Measurements from ENCODE around the gene C7orf25. TPM values are rescaled to one million over a fixed set of nuclear protein-coding genes. Genes with fewer than 3 reads are reported as not detected.

C7orf25 gene
- total RNA-seq, 1 experiment from 2014 or later: 2.7 TPM

- ChIA-PET CTCF (interaction anchor here (2.3 kb wide), 1 partner anchor 12 kb away, joined by 6 read pairs; no protein-coding TSS in a partner anchor), POLR2A (no interaction called here)
- intact Hi-C loops (cut with micrococcal nuclease; ENCODE audit: unreplicated experiment): no loop called here
- no peaks in the 10 kb centered on the region for H3K27me3 ChIP-seq (replicated peaks; ENCODE audit: control insufficient read depth, insufficient read depth, low read length)
- H3K27ac Mint-ChIP-seq (ENCODE audit: unreplicated experiment): no peak overlapping the region
- H3K4me1 Mint-ChIP-seq (ENCODE audit: low read depth, unreplicated experiment): peaks cover 14% of the 10 kb centered on the region
- peaks cover 8% of the 10 kb centered on the region for H3K4me1 ChIP-seq
- H3K9me3 Mint-ChIP-seq (ENCODE audit: unreplicated experiment): no peaks in the 10 kb centered on the region
- no peak for TF ChIP-seq CTCF (IDR thresholded peaks at IDR 0.05; ENCODE audit: insufficient read depth in 1 of 2, low read depth in 1 of 2, low read length in 1 of 2, severe bottlenecking in 1 of 2, unreplicated experiment in 1 of 2)
- no peaks in the 10 kb centered on the region for H3K27me3 Mint-ChIP-seq (ENCODE audit: insufficient read depth, unreplicated experiment)
- no peaks in the 10 kb centered on the region for H3K36me3 ChIP-seq (ENCODE audit: control insufficient read depth, insufficient read depth, low read length)
- H3K4me3 Mint-ChIP-seq (ENCODE audit: unreplicated experiment): no peak overlapping the region
- H3K9me3 ChIP-seq: no peaks in the 10 kb centered on the region
- H3K4me3 ChIP-seq (ENCODE audit: low read depth, low read length): no peak overlapping the region
- no TSS peak for BruUV-seq (replicated peaks)
- DNase-seq: no peak
- peaks cover 26% of the 10 kb centered on the region for H3K36me3 Mint-ChIP-seq (ENCODE audit: insufficient read depth, unreplicated experiment)
Observed at GRCh38 chr7:42928754-42929153, 16.9 kb upstream of the C7orf25 start.

- BruUV-seq (replicated peaks): no TSS peak
- Mint-ChIP-seq H3K27ac (ENCODE audit: unreplicated experiment) (no peak overlapping the region), H3K27me3 (ENCODE audit: insufficient read depth, unreplicated experiment) (no peaks in the 10 kb centered on the region), H3K36me3 (ENCODE audit: insufficient read depth, unreplicated experiment) (peaks cover 42% of the 10 kb centered on the region), H3K9me3 (ENCODE audit: unreplicated experiment) (no peaks in the 10 kb centered on the region), H3K4me1 (ENCODE audit: low read depth, unreplicated experiment) (peaks cover 14% of the 10 kb centered on the region), H3K4me3 (ENCODE audit: unreplicated experiment) (no peak overlapping the region)
- no peaks in the 10 kb centered on the region for H3K36me3 ChIP-seq (ENCODE audit: control insufficient read depth, insufficient read depth, low read length)
- CTCF ChIA-PET: no interaction called here
- POLR2A ChIA-PET: no interaction called here
- H3K4me1 ChIP-seq: peaks cover 6% of the 10 kb centered on the region; the same call in 1 of the 2 replicates
- no peaks in the 10 kb centered on the region for H3K27me3 ChIP-seq (replicated peaks; ENCODE audit: control insufficient read depth, insufficient read depth, low read length)
- DNase-seq: no peak
- no peak overlapping the region for H3K4me3 ChIP-seq (ENCODE audit: low read depth, low read length)
- intact Hi-C loops (cut with micrococcal nuclease; ENCODE audit: unreplicated experiment): no loop called here
- H3K9me3 ChIP-seq: no peaks in the 10 kb centered on the region
- no peak for TF ChIP-seq CTCF (IDR thresholded peaks at IDR 0.05; ENCODE audit: insufficient read depth in 1 of 2, low read depth in 1 of 2, low read length in 1 of 2, severe bottlenecking in 1 of 2, unreplicated experiment in 1 of 2)
Observed at GRCh38 chr7:42926204-42926603, 14.3 kb upstream of the C7orf25 start.

GRCh38 chr7:42925630-42926029 is 13.8 kb upstream of the C7orf25 start:
- BruUV-seq (replicated peaks): no TSS peak
- Histone ChIP-seq H3K9me3 (no peaks in the 10 kb centered on the region), H3K4me1 (peaks cover 6% of the 10 kb centered on the region; the same call in 1 of the 2 replicates), H3K36me3 (ENCODE audit: control insufficient read depth, insufficient read depth, low read length) (no peaks in the 10 kb centered on the region), H3K27me3 (replicated peaks; ENCODE audit: control insufficient read depth, insufficient read depth, low read length) (no peaks in the 10 kb centered on the region), H3K4me3 (ENCODE audit: low read depth, low read length) (no peak overlapping the region)
- Mint-ChIP-seq H3K27ac (ENCODE audit: unreplicated experiment) (no peak overlapping the region), H3K4me1 (ENCODE audit: low read depth, unreplicated experiment) (peaks cover 14% of the 10 kb centered on the region), H3K27me3 (ENCODE audit: insufficient read depth, unreplicated experiment) (no peaks in the 10 kb centered on the region), H3K36me3 (ENCODE audit: insufficient read depth, unreplicated experiment) (peaks cover 47% of the 10 kb centered on the region), H3K9me3 (ENCODE audit: unreplicated experiment) (no peaks in the 10 kb centered on the region), H3K4me3 (ENCODE audit: unreplicated experiment) (no peak overlapping the region)
- ChIA-PET CTCF (no interaction called here), POLR2A (no interaction called here)
- no peak for TF ChIP-seq CTCF (IDR thresholded peaks at IDR 0.05; ENCODE audit: insufficient read depth in 1 of 2, low read depth in 1 of 2, low read length in 1 of 2, severe bottlenecking in 1 of 2, unreplicated experiment in 1 of 2)
- intact Hi-C loops (cut with micrococcal nuclease; ENCODE audit: unreplicated experiment): no loop called here
- DNase-seq: no peak
